HCT116 (cell line): ENCODE data around the gene FAM168A.

Experiments used
- CBX3 ChIP-seq: IDR thresholded peaks from 2 replicates; pipeline ENCODE4 v1.6.1; 2012; ENCODE audit warnings: low read depth
- EGR1 ChIP-seq: IDR thresholded peaks from 2 replicates; pipeline ENCODE4 v1.6.1; 2012; ENCODE audit warnings: low read depth
- EZH2 ChIP-seq: fragments of 200-600 bp; sonication (generic); IDR thresholded peaks from 2 replicates; pipeline ENCODE4 v1.6.1; 2017; ENCODE audit warnings: antibody characterized with exemption, mixed run types
- JUND ChIP-seq: IDR thresholded peaks from 2 replicates; pipeline ENCODE4 v1.6.1; 2012
- POLR2A ChIP-seq: IDR thresholded peaks from 2 replicates; pipeline ENCODE4 v1.7.0; 2011; ENCODE audit warnings: borderline replicate concordance; ENCODE audit not compliant: insufficient read depth, insufficient read length; ENCODE audit errors: extremely low read depth
- POLR2AphosphoS5 ChIP-seq: IDR thresholded peaks from 2 replicates; pipeline ENCODE4 v1.6.1; 2011; ENCODE audit warnings: mild to moderate bottlenecking, low read depth, low read length, moderate library complexity
- SIN3A ChIP-seq: IDR thresholded peaks from 2 replicates; pipeline ENCODE4 v1.6.1; 2012; ENCODE audit warnings: low read depth
- SP1 ChIP-seq: IDR thresholded peaks from 2 replicates; pipeline ENCODE4 v1.6.1; 2012; ENCODE audit warnings: low read depth
- ZNF274 ChIP-seq: fragments of 200-500 bp; sonication (Bioruptor generic); IDR thresholded peaks from 2 replicates; pipeline ENCODE4 v1.6.1; 2014; ENCODE audit warnings: mild to moderate bottlenecking, low read depth, low read length, inconsistent platforms
- TF ChIP-seq, protein P1 (sequence below), 3 experiments: fragments of 200-600 bp in 1 of 3; sonication (generic) in 1 of 3; IDR thresholded peaks in 2 of 3; conservative IDR thresholded peaks in 1 of 3; 2 replicates each; pipeline ENCODE4 v1.5.1; 2012 to 2017; ENCODE audit warnings: low read depth in 2 of 3, low read length in 2 of 3, antibody characterized with exemption in 1 of 3, borderline replicate concordance in 1 of 3, control low read depth in 1 of 3, mild to moderate bottlenecking in 1 of 3, mixed read lengths in 1 of 3, mixed run types in 1 of 3, moderate library complexity in 1 of 3; ENCODE audit not compliant: insufficient read depth in 1 of 3
- TF ChIP-seq, protein P2 (sequence below): IDR thresholded peaks from 2 replicates; pipeline ENCODE4 v1.6.1; 2012; ENCODE audit warnings: low read depth

DNA sequence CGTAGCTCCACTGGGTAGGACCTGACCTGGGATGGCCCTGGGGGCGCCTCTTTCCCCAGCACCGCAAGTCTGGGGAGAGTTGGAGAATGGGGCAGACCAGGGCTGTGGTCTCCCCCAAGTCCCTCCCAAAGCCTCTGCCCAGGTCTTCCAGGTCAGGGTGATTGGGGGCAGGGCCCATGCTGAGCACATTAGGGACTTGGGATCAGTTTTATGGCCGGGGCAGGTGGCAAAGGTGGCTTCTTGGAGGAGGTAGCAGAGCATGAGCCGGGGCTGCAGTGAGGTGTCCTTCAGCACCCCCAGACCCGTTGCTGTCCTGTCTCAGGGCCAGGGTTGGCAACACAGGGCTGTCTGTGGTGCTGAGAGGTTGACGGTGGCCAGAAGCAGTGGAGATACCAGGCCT, 215.7 kb downstream of the FAM168A start:
- TF ChIP-seq, protein P1, sequence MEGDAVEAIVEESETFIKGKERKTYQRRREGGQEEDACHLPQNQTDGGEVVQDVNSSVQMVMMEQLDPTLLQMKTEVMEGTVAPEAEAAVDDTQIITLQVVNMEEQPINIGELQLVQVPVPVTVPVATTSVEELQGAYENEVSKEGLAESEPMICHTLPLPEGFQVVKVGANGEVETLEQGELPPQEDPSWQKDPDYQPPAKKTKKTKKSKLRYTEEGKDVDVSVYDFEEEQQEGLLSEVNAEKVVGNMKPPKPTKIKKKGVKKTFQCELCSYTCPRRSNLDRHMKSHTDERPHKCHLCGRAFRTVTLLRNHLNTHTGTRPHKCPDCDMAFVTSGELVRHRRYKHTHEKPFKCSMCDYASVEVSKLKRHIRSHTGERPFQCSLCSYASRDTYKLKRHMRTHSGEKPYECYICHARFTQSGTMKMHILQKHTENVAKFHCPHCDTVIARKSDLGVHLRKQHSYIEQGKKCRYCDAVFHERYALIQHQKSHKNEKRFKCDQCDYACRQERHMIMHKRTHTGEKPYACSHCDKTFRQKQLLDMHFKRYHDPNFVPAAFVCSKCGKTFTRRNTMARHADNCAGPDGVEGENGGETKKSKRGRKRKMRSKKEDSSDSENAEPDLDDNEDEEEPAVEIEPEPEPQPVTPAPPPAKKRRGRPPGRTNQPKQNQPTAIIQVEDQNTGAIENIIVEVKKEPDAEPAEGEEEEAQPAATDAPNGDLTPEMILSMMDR (IDR thresholded peaks at IDR 0.05 in 2 of 3, conservative IDR thresholded peaks at IDR 0.05 in 1 of 3; ENCODE audit: borderline replicate concordance in 1 of 3, insufficient read depth in 1 of 3, low read depth in 2 of 3, low read length in 2 of 3): no peak
- TF ChIP-seq POLR2A (no peak), JUND (no peak), POLR2AphosphoS5 (no peak), EGR1 (no peak), EZH2 (no peak), ZNF274 (no peak), SIN3A (no peak), SP1 (no peak), CBX3 (no peak)
- TF ChIP-seq, protein P2, sequence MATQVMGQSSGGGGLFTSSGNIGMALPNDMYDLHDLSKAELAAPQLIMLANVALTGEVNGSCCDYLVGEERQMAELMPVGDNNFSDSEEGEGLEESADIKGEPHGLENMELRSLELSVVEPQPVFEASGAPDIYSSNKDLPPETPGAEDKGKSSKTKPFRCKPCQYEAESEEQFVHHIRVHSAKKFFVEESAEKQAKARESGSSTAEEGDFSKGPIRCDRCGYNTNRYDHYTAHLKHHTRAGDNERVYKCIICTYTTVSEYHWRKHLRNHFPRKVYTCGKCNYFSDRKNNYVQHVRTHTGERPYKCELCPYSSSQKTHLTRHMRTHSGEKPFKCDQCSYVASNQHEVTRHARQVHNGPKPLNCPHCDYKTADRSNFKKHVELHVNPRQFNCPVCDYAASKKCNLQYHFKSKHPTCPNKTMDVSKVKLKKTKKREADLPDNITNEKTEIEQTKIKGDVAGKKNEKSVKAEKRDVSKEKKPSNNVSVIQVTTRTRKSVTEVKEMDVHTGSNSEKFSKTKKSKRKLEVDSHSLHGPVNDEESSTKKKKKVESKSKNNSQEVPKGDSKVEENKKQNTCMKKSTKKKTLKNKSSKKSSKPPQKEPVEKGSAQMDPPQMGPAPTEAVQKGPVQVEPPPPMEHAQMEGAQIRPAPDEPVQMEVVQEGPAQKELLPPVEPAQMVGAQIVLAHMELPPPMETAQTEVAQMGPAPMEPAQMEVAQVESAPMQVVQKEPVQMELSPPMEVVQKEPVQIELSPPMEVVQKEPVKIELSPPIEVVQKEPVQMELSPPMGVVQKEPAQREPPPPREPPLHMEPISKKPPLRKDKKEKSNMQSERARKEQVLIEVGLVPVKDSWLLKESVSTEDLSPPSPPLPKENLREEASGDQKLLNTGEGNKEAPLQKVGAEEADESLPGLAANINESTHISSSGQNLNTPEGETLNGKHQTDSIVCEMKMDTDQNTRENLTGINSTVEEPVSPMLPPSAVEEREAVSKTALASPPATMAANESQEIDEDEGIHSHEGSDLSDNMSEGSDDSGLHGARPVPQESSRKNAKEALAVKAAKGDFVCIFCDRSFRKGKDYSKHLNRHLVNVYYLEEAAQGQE: no peak
